Measurements from ENCODE around the gene SOHLH1.

Gene SOHLH1

GRCh38 chr9:135699440-135699839, at the start of gene SOHLH1:
TSS of gene SOHLH1 (minus strand) at chr9:135699481. CDS start at chr9:135699467, 14 bp downstream.
- no peak for DNase-seq

GRCh38 chr9:135748676-135749075, 49.4 kb upstream of the SOHLH1 start:
- DNase-seq = no peak

DNA sequence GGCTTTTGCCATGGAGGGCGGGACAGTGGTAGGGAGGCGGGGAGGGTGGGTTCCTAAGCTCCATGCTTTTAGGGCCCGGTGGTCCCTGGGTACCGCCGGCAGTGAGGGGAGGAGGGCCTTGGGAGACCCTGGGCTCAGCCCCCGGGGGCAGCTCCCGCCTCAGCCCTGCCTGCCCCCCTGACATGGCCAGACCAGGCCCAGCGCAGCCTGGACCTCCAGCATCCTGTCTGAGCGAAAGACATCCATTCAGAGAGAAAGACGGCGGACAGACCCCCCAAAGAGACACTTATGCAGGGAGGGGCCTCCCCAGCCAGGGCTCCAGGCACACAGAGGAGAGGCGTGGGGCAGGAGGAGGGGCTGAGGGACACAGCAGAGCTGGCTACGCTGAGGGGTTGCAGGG, 48.0 kb upstream of the SOHLH1 start:
- no peak for DNase-seq

DNA sequence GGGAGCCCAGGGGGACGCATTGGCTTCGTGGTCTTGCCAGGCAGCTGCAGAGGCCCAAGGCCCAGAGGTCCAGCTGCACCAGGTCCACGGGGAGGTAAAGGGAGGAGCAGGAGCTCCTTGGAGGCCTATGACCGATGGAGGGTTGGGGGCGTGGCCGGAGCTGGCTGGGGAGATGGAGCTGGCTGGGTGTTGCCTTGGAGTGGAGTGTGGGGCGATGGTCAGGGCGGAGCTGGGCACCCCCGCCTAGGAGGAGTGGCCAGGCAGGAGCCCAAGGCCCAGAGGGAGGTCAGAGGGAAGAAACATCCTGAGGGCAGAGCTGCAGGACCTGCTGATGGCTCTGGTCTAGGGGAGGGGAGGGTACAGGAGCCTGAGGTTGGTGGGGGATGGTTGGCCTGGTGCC, 47.3 kb upstream of the SOHLH1 start:
- DNase-seq = peak; percentile 11

DNA sequence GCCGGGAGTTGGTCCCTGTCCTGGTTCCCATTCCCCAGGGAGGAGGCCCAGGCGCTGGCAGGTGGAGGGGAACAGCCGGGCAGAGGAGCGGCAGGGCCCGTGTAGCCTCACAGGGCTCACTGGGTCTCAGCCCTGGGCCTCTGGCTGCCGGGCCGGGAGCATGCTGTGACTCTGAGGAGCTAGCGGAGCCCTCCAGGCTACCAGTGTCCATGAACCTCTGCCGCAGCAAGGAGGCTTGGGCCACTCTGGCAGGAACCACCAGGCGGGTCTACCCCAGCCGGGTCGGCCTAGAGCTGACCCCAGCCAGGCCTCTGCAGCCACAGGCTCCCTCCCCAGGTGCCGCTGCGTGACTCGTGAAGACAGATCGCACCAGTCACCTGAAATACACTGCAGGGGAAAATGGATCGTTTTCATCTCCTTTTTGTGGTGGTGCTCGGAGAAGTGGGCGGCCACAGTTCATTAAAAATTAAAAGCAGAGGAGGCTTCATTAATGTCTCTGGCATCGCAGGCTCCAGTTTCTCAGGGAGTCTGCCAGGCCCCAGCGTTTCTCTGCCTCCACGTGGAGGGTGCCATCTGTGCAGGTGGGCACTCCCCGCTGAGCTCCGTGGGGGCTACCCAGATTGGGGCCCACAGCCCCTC, 46.5 kb upstream of the SOHLH1 start:
- DNase-seq = no peak

DNA sequence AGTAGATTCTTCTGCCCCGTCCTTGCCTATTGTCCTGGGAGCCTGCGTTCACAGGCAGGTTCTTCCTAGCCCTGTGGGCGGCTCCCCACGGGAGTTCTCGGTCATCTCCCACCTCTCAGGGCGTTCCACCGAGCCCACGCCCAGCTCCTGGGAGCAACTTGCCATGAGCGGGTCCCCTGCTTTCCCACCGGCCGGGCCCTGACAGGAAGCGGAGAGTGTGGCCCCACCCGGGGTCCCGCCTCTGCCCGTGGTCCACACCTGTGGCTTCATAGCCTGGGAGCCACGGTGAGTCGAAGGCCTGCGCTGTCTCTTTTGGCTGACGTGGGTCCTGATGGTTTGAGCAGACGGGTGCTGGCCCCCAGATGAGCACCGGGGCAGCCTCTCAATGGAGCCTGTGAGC, 45.9 kb upstream of the SOHLH1 start:
- no peak for DNase-seq

GRCh38 chr9:135744333-135745070, 45.2 kb upstream of the SOHLH1 start:
- no peak for DNase-seq

- no peak for DNase-seq
These were observed 44.5 kb upstream of the SOHLH1 start for GRCh38 chr9:135743546-135744332.

- DNase-seq = no peak
These were observed 43.7 kb upstream of the SOHLH1 start for GRCh38 chr9:135743021-135743420.

- no peak for DNase-seq
These were observed 42.3 kb upstream of the SOHLH1 start for GRCh38 chr9:135741276-135742219.

DNA sequence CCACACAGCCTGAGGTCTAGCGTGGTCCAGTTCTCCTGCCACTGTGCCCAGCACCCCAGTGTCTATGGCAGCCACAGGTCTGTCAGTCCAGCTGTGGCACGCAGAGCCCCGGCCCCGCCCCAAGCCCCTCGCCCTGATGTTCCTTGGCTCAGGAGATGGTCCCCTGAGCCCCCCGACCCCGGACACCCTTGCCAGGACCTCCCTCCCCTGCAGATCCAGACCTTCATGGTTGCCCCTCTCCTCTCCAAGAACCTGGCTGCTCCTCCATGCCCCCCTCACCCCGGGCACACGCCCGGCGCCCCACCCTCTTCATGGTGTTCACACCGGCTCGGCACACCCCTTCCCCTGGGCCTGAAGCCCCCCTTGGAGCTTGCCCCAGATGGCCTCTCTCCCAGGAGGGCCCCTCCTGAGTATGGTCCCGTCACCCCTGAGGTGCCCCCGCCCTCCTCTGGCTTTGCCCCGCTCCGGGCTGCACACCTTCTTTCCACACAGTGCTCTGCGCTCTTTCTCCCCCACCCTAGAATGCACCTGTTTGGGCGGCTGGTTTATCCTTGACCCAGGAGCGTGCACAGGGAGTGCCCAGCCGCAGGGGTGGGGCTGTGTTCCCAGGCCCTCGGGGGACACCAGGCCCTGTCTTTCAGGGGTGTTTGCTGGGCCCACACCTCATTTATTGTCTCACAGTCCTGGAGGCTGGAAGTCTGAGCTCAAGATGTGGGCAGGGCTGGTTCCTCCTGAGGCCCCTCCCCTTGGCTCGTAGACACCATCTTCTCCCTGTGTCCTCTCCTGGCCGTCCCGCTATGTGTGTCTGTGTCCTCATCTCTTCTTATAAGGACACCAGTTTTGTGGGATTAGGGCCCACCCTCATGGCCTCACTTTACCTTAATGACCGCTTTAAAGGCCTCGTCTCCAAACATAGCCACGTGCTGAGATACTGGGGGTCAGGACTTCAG, 40.3 kb upstream of the SOHLH1 start:
- DNase-seq = no peak

DNA sequence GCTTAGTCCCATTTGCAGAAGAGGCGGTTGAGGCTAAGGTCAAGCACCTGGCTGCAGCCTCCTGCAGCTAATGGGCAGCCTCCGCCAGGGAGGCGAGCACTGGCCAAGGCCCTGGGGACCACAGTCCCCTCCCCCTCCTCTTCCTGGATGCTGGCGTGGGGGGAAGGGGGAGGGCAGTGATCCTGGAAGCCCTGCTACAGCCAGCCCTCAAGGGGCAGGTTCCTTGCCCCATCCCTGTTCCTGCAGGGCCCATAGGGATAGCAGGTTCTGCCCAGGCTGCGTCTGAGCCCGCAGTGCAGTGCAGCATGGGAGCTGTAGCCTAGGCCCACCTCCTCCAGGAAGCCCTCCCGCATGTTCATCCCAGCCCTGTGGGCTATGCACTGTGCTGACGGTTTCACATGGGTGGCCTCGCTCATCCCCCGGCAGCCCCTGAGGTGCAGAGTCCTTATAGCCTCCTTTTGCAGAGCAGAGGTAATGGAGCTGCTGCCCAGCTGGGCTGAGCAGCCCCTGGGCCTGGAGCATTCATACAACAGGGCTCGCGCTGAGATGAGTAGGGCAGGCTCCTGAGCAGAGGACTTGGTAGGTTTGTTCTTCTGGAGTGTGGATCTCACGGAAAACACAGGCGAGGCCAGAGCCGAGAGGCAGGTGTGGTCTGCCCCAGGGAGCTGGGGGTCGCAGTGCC, 38.7 kb upstream of the SOHLH1 start:
- no peak for DNase-seq

- no peak for DNase-seq
These were observed 37.9 kb upstream of the SOHLH1 start for GRCh38 chr9:135736979-135737839.

- no peak for DNase-seq
These were observed 37.1 kb upstream of the SOHLH1 start for GRCh38 chr9:135736272-135736978.

GRCh38 chr9:135734616-135735144, 35.4 kb upstream of the SOHLH1 start:
- DNase-seq = no peak

- DNase-seq = peak; percentile 31
These were observed 33.4 kb upstream of the SOHLH1 start for GRCh38 chr9:135732569-135733257.

DNA sequence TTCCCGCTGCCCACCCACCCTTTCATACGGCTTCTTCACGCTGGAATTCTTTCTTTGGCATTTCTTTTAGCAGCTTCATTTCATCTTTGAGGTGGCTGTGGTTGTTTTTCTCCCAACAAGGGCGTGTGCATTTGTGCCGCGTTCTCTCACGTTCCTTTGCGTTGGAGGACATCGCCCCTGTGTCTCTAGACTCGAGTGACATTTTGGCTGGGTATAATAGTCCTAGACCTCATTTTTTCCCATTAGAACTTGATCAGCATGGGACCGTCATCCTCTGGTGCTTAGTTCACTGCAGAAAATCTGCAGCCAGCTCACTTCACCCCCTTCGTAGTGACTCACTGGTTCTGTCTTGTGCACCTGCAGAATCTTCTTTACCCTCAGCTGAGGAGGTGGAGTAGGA, 32.2 kb upstream of the SOHLH1 start:
- DNase-seq = no peak

GRCh38 chr9:135729480-135729879, 30.2 kb upstream of the SOHLH1 start:
- no peak for DNase-seq
